Measurements from ENCODE around the gene COL4A6. TPM values are rescaled to one million over a fixed set of nuclear protein-coding genes. Genes with fewer than 3 reads are reported as not detected.

Gene COL4A6
- total and polyA plus RNA-seq, 2 of the 8 experiments (the other 6 are each of a cell fraction or from before 2014, with no cell fraction given), result 5.9 to 11.8 TPM

DNA sequence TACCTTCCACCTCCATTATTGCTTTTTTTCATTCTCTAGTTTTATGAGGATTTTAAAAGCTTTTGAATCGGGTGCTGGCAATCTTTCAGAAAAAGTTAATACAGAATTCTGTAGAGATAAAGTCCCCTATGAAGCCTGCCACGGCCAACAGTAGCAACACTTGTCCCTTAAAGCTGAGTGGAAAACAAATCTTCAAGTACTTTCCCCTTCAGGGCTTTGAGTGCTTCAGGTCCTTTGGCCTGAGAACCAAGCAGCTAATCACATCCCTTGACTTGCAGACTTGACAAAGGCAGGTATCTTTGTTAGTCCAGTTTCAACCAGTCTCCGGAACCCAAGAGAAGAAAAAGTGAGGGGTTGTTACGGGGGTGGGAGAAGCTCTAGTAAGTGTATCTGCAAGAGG lies 202.2 kb downstream of the COL4A6 start:
- H3K79me2 ChIP-seq (ENCODE audit: control insufficient read depth in 1 of 2, insufficient read depth in 2 of 2, low read length in 2 of 2), result no peaks in the 10 kb centered on the region
- 86% methylated on average over 4 of the region's 4 CpGs; no CpG with 5 or more reads in 1 of the 2 experiments for WGBS, 2 experiments (ENCODE audit: extremely low coverage in 1 of 2, insufficient coverage in 1 of 2, insufficient read length in 1 of 2, insufficient replicate concordance in 2 of 2, low coverage in 1 of 2, low lambda C conversion rate in 2 of 2, missing lambda C conversion rate in 1 of 2)
- H3K56ac ChIP-seq (replicated peaks; ENCODE audit: insufficient read length, low read depth, low read length), result no peak overlapping the region
- H3K36me3 ChIP-seq (ENCODE audit: control insufficient read depth in 2 of 4, insufficient read depth in 4 of 4, low read length in 3 of 4), result no peaks in the 10 kb centered on the region
- H2BK15ac ChIP-seq (ENCODE audit: low read length), result no peak overlapping the region
- no peak overlapping the region for H2BK5ac ChIP-seq (ENCODE audit: low read depth, low read length)
- FAIRE-seq (no peak), DNase-seq (ENCODE audit: low read depth in 1 of 2, low spot score in 2 of 2) (no peak)
- H3K27ac ChIP-seq (ENCODE audit: low read depth, low read length), result no peak overlapping the region
- H3K9ac ChIP-seq (replicated peaks in 1 of 4; ENCODE audit: extremely low read depth in 1 of 4, low read depth in 3 of 4, low read length in 3 of 4), result no peak overlapping the region
- no peaks in the 10 kb centered on the region for H3K4me1 ChIP-seq (replicated peaks in 1 of 4; ENCODE audit: control insufficient read depth in 3 of 4, insufficient read depth in 4 of 4, low read length in 3 of 4)
- no peak overlapping the region for H3K23ac ChIP-seq (ENCODE audit: insufficient read length)
- no peak overlapping the region for H2BK120ac ChIP-seq (replicated peaks; ENCODE audit: low read depth, low read length)
- ChIA-PET CTCF (ENCODE audit: partially characterized antibody) (interaction anchor here (0.7 to 2.6 kb wide), 6 partner anchors 10 to 304 kb away, joined by 3 to 12 read pairs (median 4); no protein-coding TSS in a partner anchor), POLR2A (ENCODE audit: partially characterized antibody) (no interaction called here)
- no peak overlapping the region for H3K4me3 ChIP-seq (ENCODE audit: extremely low read depth in 1 of 4, insufficient read depth in 2 of 4, low read depth in 3 of 4, low read length in 4 of 4)
- no peak overlapping the region for H3K4ac ChIP-seq (replicated peaks; ENCODE audit: insufficient read length, low read depth, low read length)
- no peak overlapping the region for H4K5ac ChIP-seq (ENCODE audit: insufficient read length, low read depth, low read length)
- H4K8ac ChIP-seq (ENCODE audit: extremely low read depth, insufficient read depth, low read length), result no peak overlapping the region
- H3K27me3 ChIP-seq (replicated peaks in 1 of 4; ENCODE audit: control insufficient read depth in 3 of 4, extremely low read depth in 1 of 4, insufficient read depth in 3 of 4, low read length in 3 of 4), result no peaks in the 10 kb centered on the region
- H3K18ac ChIP-seq (ENCODE audit: extremely low read depth, low read length), result no peak overlapping the region
- H2AK5ac ChIP-seq (ENCODE audit: low read depth, low read length), result no peak overlapping the region
- no peak overlapping the region for H4K91ac ChIP-seq (replicated peaks; ENCODE audit: insufficient read length, low read length)
- no peaks in the 10 kb centered on the region for H3K79me1 ChIP-seq (ENCODE audit: low read depth, low read length)
- no peak overlapping the region for H3K4me2 ChIP-seq (ENCODE audit: insufficient read depth in 1 of 2, low read depth in 2 of 2, low read length in 2 of 2)
- H3K14ac ChIP-seq (ENCODE audit: insufficient read length), result no peak overlapping the region
- H2BK12ac ChIP-seq (ENCODE audit: low read depth, low read length), result no peak overlapping the region
- no peaks in the 10 kb centered on the region for H3K23me2 ChIP-seq (ENCODE audit: low read depth, low read length)
- no peak overlapping the region for H2AFZ ChIP-seq (ENCODE audit: low read length)
- H2BK20ac ChIP-seq (ENCODE audit: low read length), result no peak overlapping the region
- no peaks in the 10 kb centered on the region for H3K9me3 ChIP-seq (ENCODE audit: insufficient read depth in 2 of 2, low read depth in 1 of 2, low read length in 1 of 2)
- H4K20me1 ChIP-seq (replicated peaks in 1 of 2; ENCODE audit: control insufficient read depth in 1 of 2, insufficient read depth in 2 of 2, low read length in 2 of 2), result no peaks in the 10 kb centered on the region
- TF ChIP-seq POLR2AphosphoS5 (IDR thresholded peaks at IDR 0.05; ENCODE audit: low read depth, low read length) (no peak), CHD1 (IDR thresholded peaks at IDR 0.05; ENCODE audit: low read depth, low read length) (no peak), CEBPB (IDR thresholded peaks at IDR 0.05; ENCODE audit: low read depth, low read length) (no peak), POLR2A (IDR thresholded peaks at IDR 0.05; ENCODE audit: control extremely low read depth in 1 of 2, low read depth in 2 of 2, low read length in 2 of 2) (no peak), SIX5 (IDR thresholded peaks at IDR 0.05; ENCODE audit: low read depth, low read length) (no peak)
- TF ChIP-seq, protein P1, sequence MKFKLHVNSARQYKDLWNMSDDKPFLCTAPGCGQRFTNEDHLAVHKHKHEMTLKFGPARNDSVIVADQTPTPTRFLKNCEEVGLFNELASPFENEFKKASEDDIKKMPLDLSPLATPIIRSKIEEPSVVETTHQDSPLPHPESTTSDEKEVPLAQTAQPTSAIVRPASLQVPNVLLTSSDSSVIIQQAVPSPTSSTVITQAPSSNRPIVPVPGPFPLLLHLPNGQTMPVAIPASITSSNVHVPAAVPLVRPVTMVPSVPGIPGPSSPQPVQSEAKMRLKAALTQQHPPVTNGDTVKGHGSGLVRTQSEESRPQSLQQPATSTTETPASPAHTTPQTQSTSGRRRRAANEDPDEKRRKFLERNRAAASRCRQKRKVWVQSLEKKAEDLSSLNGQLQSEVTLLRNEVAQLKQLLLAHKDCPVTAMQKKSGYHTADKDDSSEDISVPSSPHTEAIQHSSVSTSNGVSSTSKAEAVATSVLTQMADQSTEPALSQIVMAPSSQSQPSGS (IDR thresholded peaks at IDR 0.05; ENCODE audit: low read length), result no peak

All from H1 (cell line).